Fibroblast of lung (primary cell): ENCODE results near the gene HSPG2.

ENCODE experiments used
- CTCF ChIP-seq, 2 donors: IDR thresholded peaks in 1 of 2; conservative IDR thresholded peaks in 1 of 2; 1 replicate in 1 of 2; 2 replicates in 1 of 2; pipeline ENCODE4 v1.5.1; 2011 to 2012; ENCODE audit warnings: low read length in 2 of 2, control low read depth in 1 of 2, inconsistent platforms in 1 of 2, low read depth in 1 of 2, mild to moderate bottlenecking in 1 of 2
- EZH2 ChIP-seq: IDR thresholded peaks from 2 replicates; pipeline ENCODE4 v1.5.1; 2012; ENCODE audit warnings: low read length, control low read depth, mild to moderate bottlenecking; ENCODE audit errors: missing control alignments

- TF ChIP-seq CTCF (conservative IDR thresholded peaks at IDR 0.05 in 1 of 2, IDR thresholded peaks at IDR 0.05 in 1 of 2; ENCODE audit: low read depth in 1 of 2, low read length in 2 of 2) (no peak), EZH2 (no peak)
Measured at GRCh38 chr1:21830792-21831453, 106.2 kb downstream of the HSPG2 start.
